NCI-H146 treated with DMSO at 0.1 percent for 48 hours (cell line): ENCODE measurements around the gene SLC23A1.
"Not testable (repeated sequence)": the region's sequence is repeated elsewhere in the genome, so short reads cannot be mapped to it uniquely, and the experiment has no call there.

Experiments used
- DNase-seq: peaks from one replicate; lab custom pipeline; 2025; ENCODE audit not compliant: unreplicated experiment; lab: John Stamatoyannopoulos, UW

SLC23A1 gene

GRCh38 chr5:139390639-139391569 lies 7.8 kb upstream of the SLC23A1 start:
- no peak for DNase-seq

GRCh38 chr5:139389701-139390638 lies 6.9 kb upstream of the SLC23A1 start, which contains the start of gene MZB1:
Gene MZB1 (minus strand): TSS chr5:139389913. CDS start chr5:139389856, 57 bp downstream.
- no peak for DNase-seq

DNA sequence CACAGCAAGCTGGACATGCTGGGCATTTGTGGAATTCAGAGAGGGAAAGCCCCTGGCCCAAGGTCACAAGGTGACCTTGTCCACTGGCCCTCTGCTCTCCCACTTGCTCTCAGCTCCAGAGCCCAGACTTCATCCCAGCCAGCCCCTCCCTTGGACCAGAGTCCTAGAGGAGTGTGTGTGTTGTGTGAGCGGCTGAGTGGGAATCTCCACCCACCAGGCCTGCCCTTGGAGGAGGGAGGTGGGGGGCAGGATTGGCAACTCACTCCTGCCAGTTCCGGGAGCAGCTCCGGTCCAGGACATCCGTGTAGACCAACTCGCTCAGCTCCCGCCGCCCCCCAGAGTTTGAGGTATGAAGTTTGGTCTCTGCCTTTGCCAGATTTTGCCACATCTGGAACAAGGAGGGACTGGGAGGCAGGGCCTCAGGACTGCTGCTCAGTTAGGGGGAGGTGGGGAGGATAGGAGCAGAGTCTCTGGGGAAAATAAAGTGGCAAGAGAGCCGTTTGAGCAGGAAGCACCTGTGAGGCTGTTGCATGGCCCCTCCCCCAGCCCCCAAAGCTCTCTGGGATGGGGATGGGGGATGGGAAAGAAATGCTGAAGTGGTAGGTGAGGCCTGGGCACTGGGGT lies 5.2 kb upstream of the SLC23A1 start:
- DNase-seq: no peak

DNA sequence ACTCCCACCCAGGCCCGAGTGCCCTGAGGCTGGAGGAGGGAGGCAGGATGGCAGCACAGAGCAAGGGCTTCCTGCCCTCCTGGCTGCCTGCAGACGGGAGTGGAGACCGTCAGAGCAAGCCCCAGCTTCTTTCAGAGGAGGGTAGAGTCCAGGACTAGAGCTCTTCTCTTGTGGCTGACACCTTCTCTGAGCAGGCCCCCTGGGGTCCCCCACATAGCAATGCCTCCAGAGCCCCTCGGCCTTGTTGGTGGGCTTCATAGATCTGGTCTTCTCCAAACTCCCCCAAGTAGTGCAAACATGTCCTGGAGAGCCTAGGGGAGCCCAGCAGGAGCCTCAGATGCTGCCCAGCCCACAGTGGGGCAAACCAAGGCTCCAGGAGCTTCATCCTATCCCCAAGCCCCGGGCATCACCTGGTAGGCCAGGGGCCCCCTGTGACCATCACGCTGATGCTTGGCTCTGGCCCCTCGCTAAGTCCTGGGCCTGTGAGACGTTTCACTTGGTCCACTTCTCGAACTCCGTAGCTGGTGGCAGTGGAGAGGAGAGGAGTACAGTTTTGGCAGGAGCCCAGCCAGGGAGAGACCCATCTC lies 4.6 kb upstream of the SLC23A1 start:
- DNase-seq: no peak

GRCh38 chr5:139386956-139387355 lies 3.9 kb upstream of the SLC23A1 start:
- DNase-seq: not testable (repeated sequence)

- no peak for DNase-seq
These were observed 2.9 kb upstream of the SLC23A1 start for GRCh38 chr5:139386050-139386438.

- no peak for DNase-seq
These were observed 2.3 kb upstream of the SLC23A1 start for GRCh38 chr5:139385061-139386049.

DNA sequence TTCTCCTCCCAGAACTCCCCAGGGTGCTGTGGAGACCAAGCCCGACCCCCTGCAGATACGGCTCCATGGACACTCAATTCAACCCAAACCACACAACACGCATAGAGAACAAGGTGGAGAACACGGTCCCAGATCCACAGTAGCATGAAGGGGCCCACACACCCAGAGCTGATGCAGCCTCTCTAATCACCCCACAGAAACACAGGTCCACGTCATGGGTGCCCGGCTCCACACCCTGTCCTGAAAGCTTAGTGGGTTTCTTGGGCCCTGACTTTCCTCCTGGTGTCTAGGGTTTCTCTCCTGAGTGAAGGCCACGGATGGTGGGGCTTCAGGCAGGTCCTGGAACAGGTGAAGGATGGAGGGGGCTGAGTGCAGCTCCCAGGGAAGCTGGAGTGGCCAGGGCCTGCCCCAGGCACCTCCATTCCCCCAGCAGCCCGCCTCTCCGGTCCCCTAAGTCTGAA lies 1.5 kb upstream of the SLC23A1 start:
- no peak for DNase-seq

- no peak for DNase-seq
These were observed 995 bp upstream of the SLC23A1 start for GRCh38 chr5:139383993-139384590.

DNA sequence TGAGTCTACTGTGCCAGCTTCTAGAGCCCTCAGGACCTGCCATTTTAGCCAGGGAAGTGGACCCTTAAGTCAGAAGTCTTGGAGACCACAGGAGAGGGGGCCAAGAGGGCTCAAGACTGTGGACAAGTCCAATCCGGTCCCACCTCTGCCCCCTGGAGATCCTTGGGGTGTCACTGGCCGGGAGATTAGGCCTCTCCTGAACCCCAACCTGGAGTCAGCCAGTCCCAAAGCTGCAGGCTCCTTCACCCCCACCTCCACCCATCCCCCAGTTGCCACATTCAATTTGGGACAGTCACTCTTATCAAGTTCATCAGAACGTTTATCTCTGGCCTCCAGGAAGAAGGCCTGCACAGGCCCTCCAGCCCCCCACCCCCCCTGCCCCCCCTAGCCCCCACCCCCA lies 290 bp downstream of the SLC23A1 start:
- no peak for DNase-seq

DNA sequence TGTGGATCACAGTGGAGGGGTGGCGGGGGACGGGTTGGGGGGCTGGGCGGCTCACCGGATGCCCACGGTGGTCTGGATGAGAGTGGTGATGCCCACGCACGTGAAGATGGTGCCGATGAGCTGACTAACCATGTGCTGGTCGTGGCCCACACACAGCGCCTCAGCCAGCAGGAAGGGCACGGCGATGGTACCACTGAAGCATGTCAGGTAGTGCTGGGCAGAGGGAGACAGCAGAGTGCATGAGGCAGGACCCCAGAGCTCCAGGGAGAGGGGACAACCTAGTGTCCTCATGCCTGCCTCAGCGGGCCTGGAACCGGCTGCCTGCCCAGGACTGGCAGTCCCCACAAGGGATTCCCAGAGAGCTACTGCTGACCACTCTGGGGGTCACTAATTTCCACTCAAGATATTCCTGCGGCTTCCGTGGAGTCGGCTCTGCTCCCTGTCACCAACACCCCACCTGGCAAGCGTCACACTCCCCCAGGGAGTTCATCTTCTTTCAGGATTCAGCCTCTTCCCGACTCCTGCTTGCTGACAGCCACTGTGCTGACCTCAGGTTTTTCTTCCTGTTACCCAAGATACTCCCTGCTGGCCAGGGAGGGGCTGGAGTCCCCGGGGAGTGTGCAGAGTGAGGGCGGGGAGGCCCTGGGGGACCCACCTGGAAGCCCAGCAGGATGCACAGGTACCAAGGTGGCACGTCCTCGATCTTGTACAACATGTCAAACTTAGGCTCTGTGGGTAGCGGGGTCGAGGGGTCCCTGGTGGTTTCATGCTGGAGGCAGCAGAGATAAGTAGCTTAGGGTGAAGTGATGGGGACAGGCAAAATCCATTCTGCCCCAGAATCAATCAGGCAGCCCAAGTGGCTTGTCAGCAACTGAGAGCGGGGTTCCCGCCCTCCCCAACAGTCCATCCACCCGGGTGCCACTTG lies 998 bp downstream of the SLC23A1 start:
- DNase-seq: no peak

DNA sequence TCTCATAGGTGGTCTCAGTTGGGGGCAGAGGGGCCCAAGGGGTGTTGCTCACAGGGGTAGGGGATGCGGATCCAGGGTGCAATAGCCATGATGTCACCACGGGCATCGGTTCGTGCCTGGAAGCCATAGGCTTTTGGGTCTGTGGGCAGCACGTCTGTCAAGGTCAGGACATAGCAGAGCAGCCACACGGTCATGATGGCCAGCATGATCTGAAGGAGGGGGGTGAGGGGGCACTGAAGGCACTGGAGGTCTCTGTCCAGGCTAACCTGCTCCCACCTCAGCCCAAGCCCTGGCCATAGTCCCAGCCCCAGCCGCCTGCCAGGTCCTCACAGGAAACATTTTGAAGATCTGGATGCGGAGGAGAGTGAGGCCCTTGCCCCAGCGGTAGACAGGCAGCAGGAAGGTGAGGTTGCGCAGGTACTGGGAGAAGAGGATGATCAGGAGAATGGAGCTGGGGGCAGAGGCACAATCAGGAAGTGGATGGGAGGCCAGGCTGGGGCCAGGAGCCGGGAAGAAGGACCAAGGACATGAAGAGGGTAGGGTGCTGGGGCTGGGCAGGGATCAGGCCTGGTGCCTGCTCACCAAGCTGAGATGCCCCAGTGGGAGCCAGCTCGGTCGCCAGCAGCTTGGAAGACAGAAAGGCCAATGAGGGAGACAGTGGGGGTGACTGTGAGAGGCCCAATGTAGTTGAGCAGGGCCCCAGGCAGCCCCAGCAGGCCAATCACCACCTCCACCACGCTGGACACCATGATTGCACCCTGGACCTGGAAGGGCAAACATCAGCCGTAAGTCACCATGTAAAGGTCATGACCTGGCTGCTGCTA lies 3.3 kb downstream of the SLC23A1 start:
- DNase-seq: no peak

DNA sequence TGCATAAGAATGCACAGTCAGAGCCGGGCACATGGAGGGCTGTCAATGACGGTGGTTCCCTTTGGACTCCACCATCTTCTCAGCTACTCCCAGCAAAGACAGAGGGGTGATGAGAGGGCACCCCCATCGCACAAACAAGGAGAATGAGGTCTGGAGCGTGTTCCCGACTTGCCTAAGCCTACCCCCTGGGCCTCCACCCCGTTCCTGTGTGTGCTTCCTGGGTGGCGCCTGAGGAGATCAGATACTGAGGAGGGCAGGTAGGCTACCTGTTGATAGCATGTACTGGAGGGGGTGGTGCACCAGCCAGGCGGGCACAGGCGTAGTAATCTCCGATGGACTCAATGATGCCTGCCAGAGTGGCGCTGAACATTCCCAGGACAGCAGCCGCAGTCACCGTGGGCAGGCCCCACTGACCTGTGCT lies 4.1 kb downstream of the SLC23A1 start:
- DNase-seq: no peak

GRCh38 chr5:139378101-139378825 lies 4.8 kb downstream of the SLC23A1 start:
- DNase-seq: no peak

DNA sequence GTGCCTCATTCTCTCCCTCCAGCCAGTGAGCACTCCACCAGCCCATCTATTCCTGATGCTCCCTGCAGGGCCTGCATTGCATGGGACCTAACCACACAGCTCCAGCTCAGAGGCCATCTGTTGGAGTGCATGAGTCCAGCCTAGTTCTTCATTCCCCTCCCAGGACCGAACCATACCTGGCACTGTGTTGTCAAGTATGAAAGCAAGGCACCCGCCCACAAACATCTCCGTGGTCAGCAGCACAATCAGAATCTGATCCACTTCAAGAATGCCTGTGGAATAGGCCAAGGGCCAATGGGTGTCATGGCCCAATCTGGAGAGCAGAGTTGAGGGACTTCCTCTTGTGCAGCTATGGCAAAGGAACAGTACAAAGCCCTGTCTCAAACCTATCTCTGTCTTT lies 5.9 kb downstream of the SLC23A1 start:
- no peak for DNase-seq

DNA sequence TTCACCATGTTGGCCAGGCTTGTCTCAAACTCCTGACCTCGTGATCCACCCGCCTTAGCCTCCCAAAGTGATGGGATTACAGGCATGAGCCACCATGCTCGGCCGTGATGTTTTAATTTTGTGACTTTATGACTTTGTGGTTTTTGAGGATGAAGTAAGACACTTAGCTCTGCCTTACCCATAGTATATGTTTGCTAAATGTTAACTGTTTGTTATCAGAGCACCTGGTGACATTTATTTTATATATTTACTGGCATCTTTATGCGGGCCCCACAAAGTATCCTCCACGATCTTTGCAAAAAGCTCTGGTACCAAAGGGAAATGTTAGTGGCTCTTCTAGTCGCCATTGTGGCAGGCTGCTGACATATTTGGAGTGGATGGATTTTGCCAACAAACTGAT lies 6.7 kb downstream of the SLC23A1 start:
- no peak for DNase-seq

DNA sequence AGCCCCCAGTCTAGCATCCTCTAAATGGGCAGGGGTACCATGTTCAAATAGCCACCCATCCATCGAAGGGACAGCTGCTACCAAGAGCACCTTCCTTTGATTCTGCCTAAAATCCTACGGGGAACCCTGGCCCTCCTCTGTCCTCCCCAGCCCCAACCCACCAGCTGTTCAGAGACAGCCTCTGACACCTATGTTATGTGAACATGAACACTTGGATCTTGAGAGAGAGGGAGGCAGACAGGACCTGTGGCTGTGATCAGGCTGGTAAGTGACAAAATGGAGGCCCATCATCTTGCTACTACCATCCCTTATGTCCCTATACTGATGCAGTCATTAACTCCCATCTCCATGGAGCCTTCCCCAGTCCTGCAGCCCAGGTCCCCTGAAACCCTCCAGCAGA lies 8.2 kb downstream of the SLC23A1 start:
- DNase-seq: no peak
